Stimulated activated CD4-positive, alpha-beta T cell treated with anti-CD3 and anti-CD28 coated beads, Interleukin-12 subunit alpha, Interleukin-12 subunit beta, amount 100 ng/mL, for 4 hours (primary cell): ENCODE data around the gene ETF1.
A peak's percentile ranks its signal among the peaks of the same experiment; 100 is the strongest.

Experiments
- DNase-seq: peaks from one replicate; pipeline ENCODE4 v3.0.0-alpha.2; 2020

Gene ETF1

DNA sequence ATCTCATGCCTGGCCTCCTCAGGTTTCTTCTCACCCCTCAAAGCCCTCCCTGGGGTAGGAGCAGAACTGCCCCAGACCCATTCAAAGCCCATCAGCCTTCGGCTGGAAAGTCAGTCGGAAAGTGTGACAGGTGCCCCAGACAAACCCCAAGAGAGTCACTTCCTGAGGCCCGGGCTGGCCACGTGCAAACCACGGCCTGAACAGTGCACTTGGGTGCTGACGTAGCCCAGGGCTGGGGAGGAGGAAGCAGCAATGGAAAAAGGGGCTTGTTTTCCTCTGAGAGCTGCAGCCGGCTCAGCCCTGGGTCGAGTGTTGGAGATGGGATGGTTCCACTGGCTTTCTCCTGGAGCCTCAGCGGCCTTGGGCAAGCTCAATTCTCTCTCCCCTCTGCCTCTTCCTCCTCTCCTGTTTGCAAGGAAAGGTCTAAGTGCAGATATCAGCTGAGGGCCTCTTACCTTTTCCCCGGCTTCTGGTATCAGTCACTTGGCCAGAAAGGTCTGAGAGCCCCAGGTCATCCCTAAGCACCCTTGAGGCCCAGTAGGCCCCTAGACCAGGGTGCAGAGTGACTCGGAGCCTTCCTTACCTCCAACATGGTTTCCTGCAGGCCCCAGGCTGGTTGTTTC lies 83.6 kb downstream of the ETF1 start:
- DNase-seq: peak; percentile 78

- no peak for DNase-seq
Measured at GRCh38 chr5:138458856-138459255, 84.2 kb downstream of the ETF1 start.

- no peak for DNase-seq
Measured at GRCh38 chr5:138458384-138458783, 84.7 kb downstream of the ETF1 start.

DNA sequence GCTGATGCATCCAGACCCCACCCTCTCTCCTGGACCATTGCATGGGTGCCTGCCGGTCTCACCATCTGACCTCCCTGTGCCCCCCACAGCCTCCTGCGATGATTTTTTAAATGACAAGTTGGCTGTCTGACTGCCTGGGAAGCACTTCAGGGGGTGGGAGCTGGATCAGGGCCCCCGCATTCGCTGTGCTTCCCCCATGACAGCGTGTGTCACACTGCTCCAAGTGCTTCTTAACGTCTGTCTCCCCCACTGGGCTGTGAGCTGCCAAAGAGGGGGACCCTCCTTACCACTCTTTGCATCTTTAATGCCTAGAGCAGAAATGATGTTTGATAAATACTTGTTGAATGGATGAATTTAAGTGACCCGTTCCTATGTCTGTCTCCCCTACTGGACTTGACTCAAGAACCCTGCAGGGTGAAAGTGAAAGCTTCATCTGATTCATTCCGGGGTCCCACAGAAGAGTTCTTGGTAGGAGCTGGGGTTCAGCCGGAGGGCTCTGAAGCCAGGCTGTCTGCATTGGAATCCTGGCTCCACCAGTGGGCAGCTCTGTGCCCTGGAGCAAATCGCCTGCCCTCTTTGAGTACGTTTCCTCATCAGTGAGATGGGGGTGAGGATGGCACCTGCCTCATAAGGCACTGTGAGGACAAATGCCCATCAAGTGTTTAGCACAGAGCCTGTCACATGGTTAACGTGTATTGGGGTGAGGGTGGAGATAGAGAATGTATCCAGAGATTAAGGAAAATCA lies 85.3 kb downstream of the ETF1 start:
- no peak for DNase-seq
